Measurements from ENCODE around the gene CCNF.
A peak's percentile ranks its signal among the peaks of the same experiment; 100 is the strongest.
"Not testable (repeated sequence)": the region's sequence is repeated elsewhere in the genome, so short reads cannot be mapped to it uniquely, and the experiment has no call there.

Gene CCNF

GRCh38 chr16:2472885-2473445 lies 43.7 kb downstream of the CCNF start:
- no peak for DNase-seq

- DNase-seq, result no peak
Observed at GRCh38 chr16:2473446-2473926, 44.2 kb downstream of the CCNF start.

- no peak for DNase-seq
Observed at GRCh38 chr16:2473999-2474876, 45.0 kb downstream of the CCNF start.

GRCh38 chr16:2474877-2475412 lies 45.7 kb downstream of the CCNF start, which contains the start of gene TBC1D24:
Gene TBC1D24 (plus strand): TSS chr16:2475127. CDS start chr16:2496149, 21,022 bp downstream.
- DNase-seq, result peak; percentile 60

GRCh38 chr16:2475413-2476344 lies 46.4 kb downstream of the CCNF start:
- DNase-seq, result peak; percentile 43

- DNase-seq, result no peak
Observed at GRCh38 chr16:2476345-2476720, 47.1 kb downstream of the CCNF start.

- DNase-seq, result no peak
Observed at GRCh38 chr16:2476741-2477140, 47.5 kb downstream of the CCNF start.

- DNase-seq, result no peak
Observed at GRCh38 chr16:2477327-2477726, 48.1 kb downstream of the CCNF start.

- DNase-seq, result no peak
Observed at GRCh38 chr16:2478279-2478678, 49.0 kb downstream of the CCNF start.

GRCh38 chr16:2479996-2480395 lies 50.7 kb downstream of the CCNF start:
- not testable (repeated sequence) for DNase-seq

- no peak for DNase-seq
Observed at GRCh38 chr16:2480948-2481347, 51.7 kb downstream of the CCNF start.

GRCh38 chr16:2481676-2482075 lies 52.4 kb downstream of the CCNF start:
- DNase-seq, result no peak

- DNase-seq, result no peak
Observed at GRCh38 chr16:2482249-2482648, 53.0 kb downstream of the CCNF start.

- DNase-seq, result no peak
Observed at GRCh38 chr16:2482708-2483534, 53.7 kb downstream of the CCNF start.

- DNase-seq, result no peak
Observed at GRCh38 chr16:2483939-2484897, 55.0 kb downstream of the CCNF start.

GRCh38 chr16:2484898-2485508 lies 55.8 kb downstream of the CCNF start:
- DNase-seq, result no peak

GRCh38 chr16:2485811-2486507 lies 56.7 kb downstream of the CCNF start:
- no peak for DNase-seq

GRCh38 chr16:2486645-2487516 lies 57.6 kb downstream of the CCNF start:
- peak; percentile 14 for DNase-seq

GRCh38 chr16:2487517-2487842 lies 58.2 kb downstream of the CCNF start:
- DNase-seq, result no peak
